Astrocyte (in vitro differentiated cells and primary cell): Measurements from ENCODE around the gene ASB2. TPM values are rescaled to one million over a fixed set of nuclear protein-coding genes. Genes with fewer than 3 reads are reported as not detected.

ENCODE experiments used
- DNase-seq: peaks from one replicate; pipeline ENCODE4 v3.0.0-alpha.2; 2010; ENCODE audit warnings: low read depth
- FAIRE-seq: peaks from 2 replicates; lab custom pipeline; 2011; peaks lifted over from hg19 to GRCh38; lab: Jason Lieb, UNC
- H2AFZ ChIP-seq: 2 replicates; pipeline ENCODE4 v1.6.0; 2012; ENCODE audit warnings: low read depth, low read length, inconsistent platforms
- H3K27ac ChIP-seq: 2 replicates; pipeline ENCODE4 v1.5.1; 2011; ENCODE audit warnings: low read depth, low read length, inconsistent platforms
- H3K27me3 ChIP-seq: 2 replicates; pipeline ENCODE4 v1.6.0; 2011; ENCODE audit warnings: low read length, inconsistent platforms; ENCODE audit not compliant: insufficient read depth
- H3K36me3 ChIP-seq: 2 replicates; pipeline ENCODE4 v1.5.1; 2011; ENCODE audit warnings: low read length, inconsistent platforms; ENCODE audit not compliant: insufficient read depth
- H3K4me1 ChIP-seq: 2 replicates; pipeline ENCODE4 v1.5.1; 2011; ENCODE audit warnings: low read length, inconsistent platforms; ENCODE audit not compliant: insufficient read depth
- H3K4me2 ChIP-seq: 2 replicates; pipeline ENCODE4 v1.6.0; 2012; ENCODE audit warnings: low read length, inconsistent platforms
- H3K4me3 ChIP-seq: 2 replicates; pipeline ENCODE4 v1.5.1; 2011; ENCODE audit warnings: low read depth, mild to moderate bottlenecking, low read length, inconsistent platforms; ENCODE audit not compliant: insufficient read depth
- H3K79me2 ChIP-seq: 2 replicates; pipeline ENCODE4 v1.6.0; 2012; ENCODE audit warnings: mild to moderate bottlenecking, low read length, inconsistent platforms; ENCODE audit not compliant: insufficient read depth
- H3K9ac ChIP-seq: 2 replicates; pipeline ENCODE4 v1.6.0; 2012; ENCODE audit warnings: mild to moderate bottlenecking, low read length, inconsistent platforms
- H3K9me3 ChIP-seq: 2 replicates; pipeline ENCODE4 v1.5.1; 2012; ENCODE audit warnings: low read depth, mild to moderate bottlenecking, low read length, inconsistent platforms; ENCODE audit not compliant: insufficient read depth
- H4K20me1 ChIP-seq: 2 replicates; pipeline ENCODE4 v1.6.0; 2012; ENCODE audit warnings: low read length, inconsistent platforms; ENCODE audit not compliant: insufficient read depth
- H3K27ac Mint-ChIP-seq: one replicate; pipeline ENCODE4 v1.8.0; 2021; ENCODE audit warnings: mild to moderate bottlenecking, mixed read lengths; ENCODE audit not compliant: unreplicated experiment
- H3K27me3 Mint-ChIP-seq: one replicate; pipeline ENCODE4 v1.8.0; 2021; ENCODE audit warnings: low read depth, mixed read lengths; ENCODE audit not compliant: unreplicated experiment
- H3K36me3 Mint-ChIP-seq: one replicate; pipeline ENCODE4 v1.8.0; 2021; ENCODE audit warnings: low read depth, mixed read lengths; ENCODE audit not compliant: unreplicated experiment
- H3K4me1 Mint-ChIP-seq: one replicate; pipeline ENCODE4 v1.8.0; 2021; ENCODE audit warnings: low read depth, mixed read lengths; ENCODE audit not compliant: unreplicated experiment
- H3K4me3 Mint-ChIP-seq: one replicate; pipeline ENCODE4 v1.8.0; 2021; ENCODE audit warnings: mild to moderate bottlenecking, moderate library complexity, mixed read lengths; ENCODE audit not compliant: unreplicated experiment
- H3K9me3 Mint-ChIP-seq: one replicate; pipeline ENCODE4 v1.8.0; 2021; ENCODE audit warnings: mild to moderate bottlenecking, mixed read lengths; ENCODE audit not compliant: unreplicated experiment
- EZH2 ChIP-seq: IDR thresholded peaks from 2 replicates; pipeline ENCODE4 v1.6.1; 2012; ENCODE audit warnings: mild to moderate bottlenecking, low read length, inconsistent platforms; ENCODE audit not compliant: insufficient read depth
- total RNA-seq: library from RNA; stranded (reverse); gene quantifications from 2 replicates; pipeline ENCODE4 v1.2.1, GENCODE V29; 2021
- TF ChIP-seq, protein P1 (sequence below): IDR thresholded peaks from 2 replicates; pipeline ENCODE4 v1.5.1; 2011; ENCODE audit warnings: low read depth, mild to moderate bottlenecking, inconsistent platforms, low read length, moderate library complexity; ENCODE audit not compliant: insufficient read depth

Gene ASB2
- total RNA-seq, 1 donor from 2014 or later: 0.25 TPM

DNA sequence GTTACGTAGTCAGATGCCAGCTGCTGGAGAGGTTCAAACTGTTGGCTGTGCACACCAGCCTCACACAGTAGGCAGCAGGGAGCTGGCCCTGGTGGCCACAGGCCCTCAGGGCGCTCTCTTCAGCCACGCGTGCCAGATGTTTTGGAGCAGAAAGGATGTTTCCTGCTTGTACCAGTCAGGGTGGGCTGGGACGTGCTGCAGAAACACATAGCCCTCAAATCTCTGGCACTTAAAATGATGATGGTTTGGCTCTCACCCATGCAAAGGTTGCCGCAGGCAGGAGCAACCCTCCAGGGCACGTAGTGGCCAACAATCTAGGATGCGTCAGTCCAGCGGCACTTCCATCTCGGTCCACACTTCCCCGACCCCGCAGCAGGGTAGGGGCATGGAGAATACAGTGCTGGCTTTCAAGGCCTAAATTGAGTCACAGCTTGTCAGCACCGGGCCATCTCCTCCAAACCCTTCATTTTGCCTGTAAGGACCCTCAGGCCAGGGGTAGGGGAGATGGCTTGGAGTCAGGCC, 50.9 kb downstream of the ASB2 start:
- Histone ChIP-seq H4K20me1 (no peaks in the 10 kb centered on the region), H3K27me3 (peaks cover 18% of the 10 kb centered on the region), H3K27ac (no peak overlapping the region), H3K36me3 (no peaks in the 10 kb centered on the region), H3K9me3 (no peaks in the 10 kb centered on the region), H3K79me2 (no peaks in the 10 kb centered on the region), H2AFZ (no peak overlapping the region), H3K4me3 (no peak overlapping the region), H3K9ac (no peak overlapping the region), H3K4me2 (no peak overlapping the region), H3K4me1 (no peaks in the 10 kb centered on the region)
- Mint-ChIP-seq H3K4me1 (no peaks in the 10 kb centered on the region), H3K36me3 (no peaks in the 10 kb centered on the region), H3K27ac (no peak overlapping the region), H3K27me3 (peaks cover 30% of the 10 kb centered on the region), H3K9me3 (peaks cover 3% of the 10 kb centered on the region), H3K4me3 (no peak overlapping the region)
- TF ChIP-seq, protein P1, sequence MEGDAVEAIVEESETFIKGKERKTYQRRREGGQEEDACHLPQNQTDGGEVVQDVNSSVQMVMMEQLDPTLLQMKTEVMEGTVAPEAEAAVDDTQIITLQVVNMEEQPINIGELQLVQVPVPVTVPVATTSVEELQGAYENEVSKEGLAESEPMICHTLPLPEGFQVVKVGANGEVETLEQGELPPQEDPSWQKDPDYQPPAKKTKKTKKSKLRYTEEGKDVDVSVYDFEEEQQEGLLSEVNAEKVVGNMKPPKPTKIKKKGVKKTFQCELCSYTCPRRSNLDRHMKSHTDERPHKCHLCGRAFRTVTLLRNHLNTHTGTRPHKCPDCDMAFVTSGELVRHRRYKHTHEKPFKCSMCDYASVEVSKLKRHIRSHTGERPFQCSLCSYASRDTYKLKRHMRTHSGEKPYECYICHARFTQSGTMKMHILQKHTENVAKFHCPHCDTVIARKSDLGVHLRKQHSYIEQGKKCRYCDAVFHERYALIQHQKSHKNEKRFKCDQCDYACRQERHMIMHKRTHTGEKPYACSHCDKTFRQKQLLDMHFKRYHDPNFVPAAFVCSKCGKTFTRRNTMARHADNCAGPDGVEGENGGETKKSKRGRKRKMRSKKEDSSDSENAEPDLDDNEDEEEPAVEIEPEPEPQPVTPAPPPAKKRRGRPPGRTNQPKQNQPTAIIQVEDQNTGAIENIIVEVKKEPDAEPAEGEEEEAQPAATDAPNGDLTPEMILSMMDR: no peak
- no peak for TF ChIP-seq EZH2
- DNase-seq: no peak
- FAIRE-seq: no peak

DNA sequence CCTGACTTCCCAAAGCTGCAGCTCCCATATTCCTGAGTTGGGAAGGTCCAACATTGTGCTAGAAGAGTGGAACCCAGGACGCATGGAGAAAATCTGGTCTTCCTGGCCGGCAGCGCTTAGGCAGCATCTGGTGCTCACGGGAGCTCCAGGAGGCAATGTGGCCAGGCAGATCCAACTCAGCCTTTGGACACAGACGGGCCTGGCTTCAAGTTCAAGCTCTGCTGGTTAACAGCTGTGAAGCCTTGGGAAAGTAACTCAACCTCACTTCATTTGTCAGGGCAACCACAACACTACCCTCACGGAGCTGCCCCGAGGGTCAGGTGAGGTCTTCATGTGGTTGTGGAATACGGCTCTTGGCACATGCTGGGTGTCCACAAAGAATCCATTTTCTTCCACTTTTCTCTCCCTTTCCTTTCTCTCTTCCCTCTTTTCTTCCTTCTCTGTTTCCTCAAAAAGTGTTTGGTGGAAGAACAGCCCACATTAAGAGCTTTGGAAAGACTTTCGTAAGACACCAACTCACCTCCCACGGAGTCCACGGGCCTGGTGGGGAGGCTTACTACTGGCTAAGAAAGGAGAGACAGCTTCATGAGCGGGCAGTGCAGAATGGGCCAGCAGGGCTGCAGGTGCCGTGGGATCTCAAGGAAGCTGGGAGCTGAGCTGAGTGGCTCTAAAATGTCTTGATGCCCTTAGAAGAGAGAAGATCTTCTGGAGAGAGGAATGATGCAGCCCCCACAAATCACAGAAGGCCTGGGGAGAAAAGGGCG, 51.6 kb downstream of the ASB2 start:
- Mint-ChIP-seq H3K4me1 (no peaks in the 10 kb centered on the region), H3K27me3 (peaks cover 29% of the 10 kb centered on the region), H3K4me3 (no peak overlapping the region), H3K36me3 (no peaks in the 10 kb centered on the region), H3K9me3 (peaks cover 3% of the 10 kb centered on the region), H3K27ac (no peak overlapping the region)
- Histone ChIP-seq H4K20me1 (no peaks in the 10 kb centered on the region), H3K9ac (no peak overlapping the region), H3K4me2 (no peak overlapping the region), H3K79me2 (no peaks in the 10 kb centered on the region), H3K4me1 (no peaks in the 10 kb centered on the region), H3K27me3 (peaks cover 18% of the 10 kb centered on the region), H3K4me3 (no peak overlapping the region), H3K9me3 (no peaks in the 10 kb centered on the region), H3K36me3 (no peaks in the 10 kb centered on the region), H3K27ac (no peak overlapping the region), H2AFZ (no peak overlapping the region)
- FAIRE-seq: no peak
- no peak for TF ChIP-seq EZH2
- TF ChIP-seq, protein P1: no peak
- no peak for DNase-seq

- H2AFZ ChIP-seq: no peak overlapping the region
- H3K79me2 ChIP-seq: no peaks in the 10 kb centered on the region
- Mint-ChIP-seq H3K4me3 (no peak overlapping the region), H3K4me1 (no peaks in the 10 kb centered on the region), H3K27me3 (peaks cover 24% of the 10 kb centered on the region), H3K27ac (no peak overlapping the region), H3K9me3 (peaks cover 7% of the 10 kb centered on the region), H3K36me3 (no peaks in the 10 kb centered on the region)
- no peak overlapping the region for H3K4me3 ChIP-seq
- TF ChIP-seq, protein P1: no peak
- TF ChIP-seq EZH2: no peak
- H3K4me1 ChIP-seq: no peaks in the 10 kb centered on the region
- FAIRE-seq: no peak
- no peak overlapping the region for H3K4me2 ChIP-seq
- H4K20me1 ChIP-seq: no peaks in the 10 kb centered on the region
- no peak overlapping the region for H3K9ac ChIP-seq
- H3K27ac ChIP-seq: no peak overlapping the region
- DNase-seq: no peak
- no peaks in the 10 kb centered on the region for H3K36me3 ChIP-seq
- peaks cover 18% of the 10 kb centered on the region for H3K27me3 ChIP-seq
- no peaks in the 10 kb centered on the region for H3K9me3 ChIP-seq
Observed at GRCh38 chr14:93923626-93924025, 52.7 kb downstream of the ASB2 start.
